ENCODE results near the gene C20orf144.

C20orf144 gene

DNA sequence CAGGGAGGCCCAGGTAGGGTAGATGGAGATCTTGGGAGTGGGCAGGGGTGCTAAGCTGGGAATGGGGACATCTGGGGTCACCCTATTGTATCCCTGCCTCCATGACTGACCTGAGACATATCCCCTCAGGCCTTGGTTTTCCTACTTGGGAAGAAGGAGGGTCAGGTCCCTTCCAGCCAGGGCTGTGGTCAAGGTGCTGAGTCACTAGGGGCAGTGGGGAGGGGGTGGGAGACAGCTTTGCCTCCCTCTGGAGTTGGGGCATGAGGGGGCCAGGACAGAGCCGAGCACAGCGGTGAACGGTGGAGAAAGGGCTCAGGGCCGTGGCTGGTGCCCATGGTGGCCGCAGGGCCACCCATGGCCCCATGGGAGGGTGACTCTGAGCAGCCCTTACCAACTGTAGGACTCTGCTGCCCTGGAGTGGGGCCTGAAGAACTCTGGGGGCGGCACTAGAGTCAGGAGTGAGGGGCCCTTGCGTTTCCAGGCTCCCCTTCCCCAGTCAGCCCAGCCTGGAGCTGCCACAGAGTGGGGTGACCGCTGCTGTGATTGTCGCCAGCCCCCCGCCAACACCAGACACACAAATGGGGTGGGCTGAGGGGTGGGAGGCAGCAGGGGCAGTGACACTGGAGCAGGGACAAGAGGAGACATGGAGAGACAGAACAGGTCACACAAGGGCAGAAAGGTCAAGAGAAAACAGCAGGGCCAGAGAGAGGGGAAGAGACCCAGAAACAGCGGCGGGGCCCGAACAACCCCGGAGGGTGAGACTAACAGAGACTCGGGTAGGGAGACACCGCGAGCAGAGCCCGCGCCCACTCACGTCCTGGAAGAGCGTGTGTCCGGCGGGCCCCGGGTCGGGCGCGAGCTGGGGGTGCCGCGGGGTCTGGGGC lies 11.5 kb downstream of the C20orf144 start:
- POLR2A ChIA-PET (ENCODE audit: low non-redundant PET): no interaction called here
- peak; percentile 70 for DNase-seq (ENCODE audit: low spot score)
- CTCF ChIA-PET: no interaction called here

DNA sequence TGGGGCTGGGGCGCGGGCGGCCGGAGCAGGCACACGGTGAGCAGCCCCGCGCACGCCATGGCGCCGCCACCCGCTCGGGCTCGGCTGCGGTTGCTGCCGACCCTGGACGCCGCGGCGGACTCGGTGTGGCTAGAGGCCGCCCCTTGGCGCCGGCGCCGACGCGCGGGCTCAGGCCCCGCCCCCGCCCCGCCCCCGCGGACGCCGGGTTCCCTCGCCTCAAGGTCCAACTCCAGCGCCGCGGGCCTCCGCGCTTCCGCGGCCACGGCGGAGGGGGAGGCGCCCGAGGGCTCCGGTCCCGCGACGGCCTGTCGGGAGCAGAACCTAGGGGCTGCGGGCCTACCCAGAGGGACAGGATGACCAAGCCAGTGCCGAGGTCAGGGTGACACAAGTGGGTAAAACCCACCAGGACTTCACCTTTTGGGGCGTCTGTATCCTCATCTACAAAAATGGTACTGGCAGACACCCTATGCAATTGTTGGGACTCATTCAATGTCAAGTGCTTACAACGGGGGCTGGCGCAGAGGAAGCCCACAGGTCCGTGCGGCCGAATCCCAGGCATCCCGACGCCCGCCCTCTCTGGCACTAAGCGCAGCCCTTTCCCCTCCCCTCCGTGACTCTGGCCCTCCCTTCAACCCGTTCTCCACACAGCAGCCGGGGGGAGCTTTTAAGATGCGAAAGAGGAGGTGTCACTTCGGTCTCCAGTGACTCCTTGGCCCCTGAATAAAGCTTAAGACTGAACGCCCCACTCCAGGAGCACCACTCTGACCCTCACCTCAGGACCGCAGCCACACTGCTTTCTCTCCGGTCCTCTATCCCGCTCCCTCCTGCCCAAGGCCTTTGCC lies 12.4 kb downstream of the C20orf144 start, which contains the start of gene NECAB3:
NECAB3 (minus strand) TSS at position 135 of the 842 bp plus-strand sequence; CDS start at position 59, 76 bp downstream.
- peak; percentile 91 for DNase-seq (ENCODE audit: low spot score)
- peak within 1 kb of the TSS; percentile 84 for H3K27ac ChIP-seq
- CTCF ChIA-PET: interaction anchor here (0.6 kb wide), 1 partner anchor 230 kb away, joined by 3 read pairs; no protein-coding TSS in a partner anchor

More for the DNA sequence above, 11.5 kb downstream of the C20orf144 start:
- peak overlapping the region; percentile 84 for H3K27ac ChIP-seq
- TF ChIP-seq CTCF (conservative IDR thresholded peaks at IDR 0.05; ENCODE audit: low read depth): no peak

GRCh38 chr20:33675136-33675959 lies 13.2 kb downstream of the C20orf144 start:
- ChIA-PET POLR2A (ENCODE audit: low non-redundant PET) (interaction anchor here (1.0 kb wide), 1 partner anchor 44 kb away, joined by 3 read pairs; the partner anchor contains the start of gene PXMP4), CTCF (interaction anchor here (0.6 to 0.9 kb wide), 2 partner anchors 8 to 230 kb away, joined by 3 to 5 read pairs; partner anchors contain the start of gene ACTL10)
- peak overlapping the region; percentile 84 for H3K27ac ChIP-seq
- no peak for DNase-seq (ENCODE audit: low spot score)
- TF ChIP-seq CTCF (conservative IDR thresholded peaks at IDR 0.05; ENCODE audit: low read depth): no peak

More for the DNA sequence above, 12.4 kb downstream of the C20orf144 start, which contains the start of gene NECAB3:
- no peak for TF ChIP-seq CTCF (conservative IDR thresholded peaks at IDR 0.05; ENCODE audit: low read depth)
- POLR2A ChIA-PET (ENCODE audit: low non-redundant PET): interaction anchor here (1.0 kb wide), 1 partner anchor 45 kb away, joined by 3 read pairs; the partner anchor contains the start of gene PXMP4

- ChIA-PET CTCF (interaction anchor here (0.9 kb wide), 1 partner anchor 9 kb away, joined by 5 read pairs; the partner anchor contains the start of gene ACTL10), POLR2A (ENCODE audit: low non-redundant PET) (no interaction called here)
- no peak for DNase-seq (ENCODE audit: low spot score)
- H3K27ac ChIP-seq: peak overlapping the region; percentile 84
- TF ChIP-seq CTCF (conservative IDR thresholded peaks at IDR 0.05; ENCODE audit: low read depth): no peak
These were observed 14.0 kb downstream of the C20orf144 start for GRCh38 chr20:33676121-33676520.

DNA sequence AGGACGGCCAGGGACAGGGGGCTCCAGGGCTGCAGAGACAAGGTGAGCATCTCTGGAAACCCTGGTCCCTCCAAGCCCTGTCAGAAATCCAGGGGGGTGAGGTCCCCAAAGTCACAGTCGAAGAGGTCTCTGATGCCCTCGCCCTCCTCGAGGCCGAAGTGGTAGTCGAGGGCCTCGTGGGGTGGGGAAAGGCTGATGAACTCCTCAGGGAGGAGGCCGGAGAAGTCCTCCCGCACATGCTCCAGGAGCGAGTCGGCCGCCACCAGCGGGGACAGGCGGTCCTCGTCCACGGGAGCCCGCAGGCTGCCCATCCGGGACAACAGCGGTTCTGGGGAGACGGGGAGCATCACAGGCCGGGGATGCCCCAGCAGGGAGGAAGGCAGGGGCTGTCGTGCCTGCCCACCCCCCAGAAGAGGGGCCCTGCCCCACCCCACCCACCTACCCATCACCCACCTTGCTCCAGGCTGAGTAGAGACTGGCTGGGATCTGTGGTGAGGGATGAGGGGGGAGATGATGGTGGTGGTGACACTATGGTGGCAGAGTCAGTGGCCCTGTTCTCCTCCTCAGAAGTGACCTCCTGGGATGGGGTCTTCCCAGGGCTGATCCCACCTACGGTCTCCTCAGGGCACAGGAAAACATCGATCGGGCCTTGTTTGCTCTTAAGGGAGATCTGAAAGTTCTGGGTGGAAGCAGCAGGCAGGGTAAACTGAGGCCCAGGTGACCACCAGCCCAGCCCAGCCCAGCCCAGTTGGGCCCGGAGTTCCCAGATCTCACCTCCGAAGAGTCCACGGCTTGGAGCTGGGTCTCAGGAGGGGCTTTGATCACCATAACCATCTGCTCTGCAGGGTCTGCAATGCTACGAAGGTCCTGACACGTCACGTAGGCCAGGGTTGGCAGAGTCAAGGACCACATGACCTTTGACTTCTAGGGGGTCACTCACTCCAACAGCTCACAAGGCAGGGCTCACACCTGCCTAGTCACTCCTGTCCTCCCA lies 14.8 kb downstream of the C20orf144 start:
- peak overlapping the region; percentile 84 for H3K27ac ChIP-seq
- POLR2A ChIA-PET (ENCODE audit: low non-redundant PET): no interaction called here
- no peak for TF ChIP-seq CTCF (conservative IDR thresholded peaks at IDR 0.05; ENCODE audit: low read depth)
- DNase-seq (ENCODE audit: low spot score): no peak
- CTCF ChIA-PET: interaction anchor here (1.7 kb wide), 1 partner anchor 9 kb away, joined by 10 read pairs; the partner anchor contains the start of gene ACTL10
